GM20431 (cell line): Measurements from ENCODE around the gene GIPC3.

Source experiments
- in situ Hi-C: fragments of 300-500 bp; cut with MseI, MboI; formaldehyde crosslinking; loops from one replicate; pipeline ENCODE4 v1.15.0; 2020; ENCODE audit warnings: low sequenced_read_pairs; ENCODE audit not compliant: unreplicated experiment

GIPC3 gene

GRCh38 chr19:3585301-3586126, at the start of gene GIPC3:
TSS of gene GIPC3 (plus strand) at chr19:3585478. CDS start at chr19:3585598, 120 bp downstream.
- in situ Hi-C loops = no loop called here

- in situ Hi-C loops = no loop called here
These were observed 49.7 kb upstream of the GIPC3 start for GRCh38 chr19:3535563-3535965.

GRCh38 chr19:3535981-3536380, 49.3 kb upstream of the GIPC3 start:
- in situ Hi-C loops = no loop called here

- in situ Hi-C loops = no loop called here
These were observed 48.7 kb upstream of the GIPC3 start for GRCh38 chr19:3536429-3537100.

- in situ Hi-C loops = no loop called here
These were observed 48.2 kb upstream of the GIPC3 start for GRCh38 chr19:3537101-3537437.

GRCh38 chr19:3537438-3538240, 47.6 kb upstream of the GIPC3 start:
- in situ Hi-C loops = no loop called here

GRCh38 chr19:3538258-3538929, 46.9 kb upstream of the GIPC3 start:
- in situ Hi-C loops = no loop called here

- in situ Hi-C loops = no loop called here
These were observed 46.1 kb upstream of the GIPC3 start, which contains the start of gene TEKTIP1 for GRCh38 chr19:3538965-3539755. TSS of gene TEKTIP1 (plus strand) at chr19:3539174. CDS start at chr19:3539178, 4 bp downstream.

- in situ Hi-C loops = no loop called here
These were observed 45.5 kb upstream of the GIPC3 start for GRCh38 chr19:3539756-3540118.

GRCh38 chr19:3543150-3544057, 41.9 kb upstream of the GIPC3 start:
- in situ Hi-C loops = no loop called here

- in situ Hi-C loops = no loop called here
These were observed 41.3 kb upstream of the GIPC3 start for GRCh38 chr19:3544058-3544376.

- in situ Hi-C loops = no loop called here
These were observed 40.3 kb upstream of the GIPC3 start for GRCh38 chr19:3544742-3545668.

- in situ Hi-C loops = no loop called here
These were observed 39.6 kb upstream of the GIPC3 start for GRCh38 chr19:3545669-3546034.

- in situ Hi-C loops = no loop called here
These were observed 39.2 kb upstream of the GIPC3 start for GRCh38 chr19:3546119-3546518.

GRCh38 chr19:3547301-3547731, 38.0 kb upstream of the GIPC3 start:
- in situ Hi-C loops = no loop called here

GRCh38 chr19:3547767-3548282, 37.5 kb upstream of the GIPC3 start:
- in situ Hi-C loops = no loop called here

GRCh38 chr19:3548606-3549005, 36.7 kb upstream of the GIPC3 start:
- in situ Hi-C loops = no loop called here
